Measurements from ENCODE around the gene MAPKBP1.

MAPKBP1 gene

DNA sequence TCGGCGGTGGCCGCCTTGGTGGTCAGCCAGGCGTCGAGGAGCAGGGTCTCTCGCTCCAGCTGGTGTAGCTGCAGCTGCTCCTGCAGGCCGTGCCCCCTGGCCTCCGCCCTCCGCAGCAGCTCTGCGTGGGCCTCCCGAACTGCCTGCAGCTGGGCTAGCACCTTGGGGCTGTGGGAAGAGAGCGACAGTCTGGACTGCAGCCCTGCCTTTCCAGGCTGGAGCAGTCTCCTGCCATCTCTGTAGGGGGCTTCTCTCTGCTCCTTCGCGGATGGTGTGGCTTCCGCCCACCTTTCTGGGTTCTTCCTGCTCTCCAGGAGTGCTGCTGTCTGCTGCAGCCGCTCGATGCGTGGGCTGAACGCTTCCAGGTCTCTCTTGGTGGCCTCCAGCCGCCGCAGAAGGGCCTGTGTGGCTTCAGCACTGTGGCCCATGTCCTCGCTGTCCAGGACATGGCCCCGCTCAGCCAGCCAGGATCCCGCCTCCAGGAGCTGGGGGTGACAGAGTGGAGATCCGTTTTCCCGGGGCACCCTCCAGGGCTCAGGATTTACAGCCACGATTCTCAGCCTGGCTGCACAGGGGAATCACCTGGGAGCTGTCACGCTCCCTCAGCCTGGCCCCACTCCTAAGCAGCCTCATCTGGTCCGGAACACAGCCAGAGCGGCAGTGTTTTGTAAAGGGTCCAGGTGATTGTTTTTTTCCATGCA is 81.1 kb downstream of the MAPKBP1 start:
- Histone ChIP-seq H3K27ac (ENCODE audit: extremely low read depth, low read depth, low read length) (no peak overlapping the region), H3K4me1 (ENCODE audit: control insufficient read depth, insufficient read depth, low read length) (no peaks in the 10 kb centered on the region), H3K4me3 (ENCODE audit: low read depth, low read length) (no peak overlapping the region), H3K36me3 (ENCODE audit: control insufficient read depth in 2 of 2, insufficient read depth in 1 of 2, low read length in 2 of 2) (no peaks in the 10 kb centered on the region), H3K9me3 (ENCODE audit: control insufficient read depth, insufficient read depth, low read depth, low read length) (no peaks in the 10 kb centered on the region)
- peak; percentile 62 for TF ChIP-seq ZFHX2 (tag by site-specific recombination; conservative IDR thresholded peaks at IDR 0.05)
- peak; percentile 60; the same call in 1 of the 2 replicates for TF ChIP-seq EGR2 (tag by site-specific recombination; IDR thresholded peaks at IDR 0.05; ENCODE audit: low read depth)
- TF ChIP-seq ZNF146 (tag by site-specific recombination; IDR thresholded peaks at IDR 0.05) = no peak
- peak; percentile 51 for TF ChIP-seq GLIS1 (tag by site-specific recombination; IDR thresholded peaks at IDR 0.05)
- TF ChIP-seq SALL2 (tag by site-specific recombination; IDR thresholded peaks at IDR 0.05; ENCODE audit: borderline replicate concordance) = no peak
- TF ChIP-seq ZNF600 (tag by site-specific recombination; IDR thresholded peaks at IDR 0.05) = peak; percentile 86
- TF ChIP-seq, protein P1, sequence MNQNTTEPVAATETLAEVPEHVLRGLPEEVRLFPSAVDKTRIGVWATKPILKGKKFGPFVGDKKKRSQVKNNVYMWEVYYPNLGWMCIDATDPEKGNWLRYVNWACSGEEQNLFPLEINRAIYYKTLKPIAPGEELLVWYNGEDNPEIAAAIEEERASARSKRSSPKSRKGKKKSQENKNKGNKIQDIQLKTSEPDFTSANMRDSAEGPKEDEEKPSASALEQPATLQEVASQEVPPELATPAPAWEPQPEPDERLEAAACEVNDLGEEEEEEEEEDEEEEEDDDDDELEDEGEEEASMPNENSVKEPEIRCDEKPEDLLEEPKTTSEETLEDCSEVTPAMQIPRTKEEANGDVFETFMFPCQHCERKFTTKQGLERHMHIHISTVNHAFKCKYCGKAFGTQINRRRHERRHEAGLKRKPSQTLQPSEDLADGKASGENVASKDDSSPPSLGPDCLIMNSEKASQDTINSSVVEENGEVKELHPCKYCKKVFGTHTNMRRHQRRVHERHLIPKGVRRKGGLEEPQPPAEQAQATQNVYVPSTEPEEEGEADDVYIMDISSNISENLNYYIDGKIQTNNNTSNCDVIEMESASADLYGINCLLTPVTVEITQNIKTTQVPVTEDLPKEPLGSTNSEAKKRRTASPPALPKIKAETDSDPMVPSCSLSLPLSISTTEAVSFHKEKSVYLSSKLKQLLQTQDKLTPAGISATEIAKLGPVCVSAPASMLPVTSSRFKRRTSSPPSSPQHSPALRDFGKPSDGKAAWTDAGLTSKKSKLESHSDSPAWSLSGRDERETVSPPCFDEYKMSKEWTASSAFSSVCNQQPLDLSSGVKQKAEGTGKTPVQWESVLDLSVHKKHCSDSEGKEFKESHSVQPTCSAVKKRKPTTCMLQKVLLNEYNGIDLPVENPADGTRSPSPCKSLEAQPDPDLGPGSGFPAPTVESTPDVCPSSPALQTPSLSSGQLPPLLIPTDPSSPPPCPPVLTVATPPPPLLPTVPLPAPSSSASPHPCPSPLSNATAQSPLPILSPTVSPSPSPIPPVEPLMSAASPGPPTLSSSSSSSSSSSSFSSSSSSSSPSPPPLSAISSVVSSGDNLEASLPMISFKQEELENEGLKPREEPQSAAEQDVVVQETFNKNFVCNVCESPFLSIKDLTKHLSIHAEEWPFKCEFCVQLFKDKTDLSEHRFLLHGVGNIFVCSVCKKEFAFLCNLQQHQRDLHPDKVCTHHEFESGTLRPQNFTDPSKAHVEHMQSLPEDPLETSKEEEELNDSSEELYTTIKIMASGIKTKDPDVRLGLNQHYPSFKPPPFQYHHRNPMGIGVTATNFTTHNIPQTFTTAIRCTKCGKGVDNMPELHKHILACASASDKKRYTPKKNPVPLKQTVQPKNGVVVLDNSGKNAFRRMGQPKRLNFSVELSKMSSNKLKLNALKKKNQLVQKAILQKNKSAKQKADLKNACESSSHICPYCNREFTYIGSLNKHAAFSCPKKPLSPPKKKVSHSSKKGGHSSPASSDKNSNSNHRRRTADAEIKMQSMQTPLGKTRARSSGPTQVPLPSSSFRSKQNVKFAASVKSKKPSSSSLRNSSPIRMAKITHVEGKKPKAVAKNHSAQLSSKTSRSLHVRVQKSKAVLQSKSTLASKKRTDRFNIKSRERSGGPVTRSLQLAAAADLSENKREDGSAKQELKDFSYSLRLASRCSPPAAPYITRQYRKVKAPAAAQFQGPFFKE (tag by site-specific recombination; IDR thresholded peaks at IDR 0.05; ENCODE audit: borderline replicate concordance) = no peak
- no peak for TF ChIP-seq ZNF350 (tag by site-specific recombination; IDR thresholded peaks at IDR 0.05)
- TF ChIP-seq ZNF776 (tag by site-specific recombination; IDR thresholded peaks at IDR 0.05; ENCODE audit: borderline replicate concordance) = no peak
- ChIA-PET CTCF (no interaction called here), POLR2A (no interaction called here)

DNA sequence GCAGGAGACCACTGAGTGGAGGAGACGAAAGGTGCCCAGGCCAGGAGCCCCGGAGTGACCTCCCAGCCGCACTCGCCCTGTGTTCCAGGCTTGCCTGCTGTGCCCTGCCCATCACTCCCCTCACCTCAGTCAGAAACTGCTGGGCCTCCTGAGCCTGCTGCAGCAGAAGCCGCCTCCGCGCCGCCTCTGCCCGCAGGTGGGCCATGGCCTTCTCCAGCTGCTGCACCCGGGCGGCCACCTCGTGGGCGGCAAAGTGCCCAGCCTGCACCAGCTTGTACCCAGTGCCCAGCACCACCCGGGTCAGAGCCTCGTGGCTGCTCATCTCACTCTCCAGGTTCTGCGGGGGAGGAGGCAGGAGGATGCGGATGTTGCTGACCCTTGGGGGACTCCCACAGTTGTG is 82.0 kb downstream of the MAPKBP1 start:
- Histone ChIP-seq H3K4me1 (ENCODE audit: control insufficient read depth, insufficient read depth, low read length) (no peaks in the 10 kb centered on the region), H3K9me3 (ENCODE audit: control insufficient read depth, insufficient read depth, low read depth, low read length) (no peaks in the 10 kb centered on the region), H3K4me3 (ENCODE audit: low read depth, low read length) (no peak overlapping the region), H3K36me3 (ENCODE audit: control insufficient read depth in 2 of 2, insufficient read depth in 1 of 2, low read length in 2 of 2) (no peaks in the 10 kb centered on the region), H3K27ac (ENCODE audit: extremely low read depth, low read depth, low read length) (no peak overlapping the region)
- no peak for TF ChIP-seq ZNF146 (tag by site-specific recombination; IDR thresholded peaks at IDR 0.05)
- TF ChIP-seq EGR2 (tag by site-specific recombination; IDR thresholded peaks at IDR 0.05; ENCODE audit: low read depth) = peak; percentile 66
- TF ChIP-seq ZFHX2 (tag by site-specific recombination; conservative IDR thresholded peaks at IDR 0.05) = peak; percentile 76
- ChIA-PET CTCF (no interaction called here), POLR2A (no interaction called here)

- no peak for TF ChIP-seq WT1 (tag by site-specific recombination; IDR thresholded peaks at IDR 0.05)
- CTCF ChIA-PET = interaction anchor here (0.6 kb wide), 2 partner anchors 168 to 277 kb away, joined by 3 to 4 read pairs; no protein-coding TSS in a partner anchor
- no peaks in the 10 kb centered on the region for H3K36me3 ChIP-seq (ENCODE audit: control insufficient read depth in 2 of 2, insufficient read depth in 1 of 2, low read length in 2 of 2)
- no peaks in the 10 kb centered on the region for H3K4me1 ChIP-seq (ENCODE audit: control insufficient read depth, insufficient read depth, low read length)
- H3K9me3 ChIP-seq (ENCODE audit: control insufficient read depth, insufficient read depth, low read depth, low read length) = no peaks in the 10 kb centered on the region
- no peak overlapping the region for H3K4me3 ChIP-seq (ENCODE audit: low read depth, low read length)
- no peak overlapping the region for H3K27ac ChIP-seq (ENCODE audit: extremely low read depth, low read depth, low read length)
- POLR2A ChIA-PET = no interaction called here
Measured at GRCh38 chr15:41856716-41857115, 82.4 kb downstream of the MAPKBP1 start.

DNA sequence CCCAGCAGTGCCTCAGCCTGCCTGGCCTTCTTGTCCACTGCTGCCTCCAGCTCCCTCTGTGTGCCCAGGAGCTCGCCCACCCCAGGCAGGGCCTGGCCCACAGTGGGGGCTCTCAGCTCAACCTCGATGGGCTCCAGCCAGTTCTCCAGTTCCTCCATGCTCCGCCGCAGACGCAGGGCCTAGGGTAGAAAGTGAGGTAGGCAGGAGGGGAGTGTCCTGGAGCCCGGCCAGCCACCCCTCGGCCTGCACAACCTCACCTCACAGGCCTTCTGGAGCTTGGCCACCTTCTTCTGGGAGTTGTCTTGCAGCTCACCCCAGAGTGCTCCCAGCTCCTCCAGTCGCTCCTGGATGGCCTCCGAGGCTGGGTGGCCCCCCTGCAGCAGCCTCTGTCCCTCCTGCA is 83.0 kb downstream of the MAPKBP1 start:
- ChIA-PET CTCF (interaction anchor here (0.6 to 0.7 kb wide), 4 partner anchors 11 to 278 kb away, joined by 3 to 4 read pairs (median 3); no protein-coding TSS in a partner anchor), POLR2A (no interaction called here)
- TF ChIP-seq ZNF132 (tag by site-specific recombination; IDR thresholded peaks at IDR 0.05; ENCODE audit: borderline replicate concordance) = no peak
- TF ChIP-seq KLF8 (tag by site-specific recombination; IDR thresholded peaks at IDR 0.05) = no peak
- no peak for TF ChIP-seq SP7 (tag by site-specific recombination; IDR thresholded peaks at IDR 0.05)
- no peak for TF ChIP-seq ZNF654 (tag by site-specific recombination; IDR thresholded peaks at IDR 0.05; ENCODE audit: low read depth)
- no peak for TF ChIP-seq ZNF701 (tag by site-specific recombination; IDR thresholded peaks at IDR 0.05)
- Histone ChIP-seq H3K4me1 (ENCODE audit: control insufficient read depth, insufficient read depth, low read length) (no peaks in the 10 kb centered on the region), H3K4me3 (ENCODE audit: low read depth, low read length) (no peak overlapping the region), H3K36me3 (ENCODE audit: control insufficient read depth in 2 of 2, insufficient read depth in 1 of 2, low read length in 2 of 2) (no peaks in the 10 kb centered on the region), H3K9me3 (ENCODE audit: control insufficient read depth, insufficient read depth, low read depth, low read length) (no peaks in the 10 kb centered on the region), H3K27ac (ENCODE audit: extremely low read depth, low read depth, low read length) (no peak overlapping the region)
